GM12874 (cell line): Measurements from ENCODE around the gene POLR3H.

ENCODE experiments used
- TF ChIP-seq, protein P1 (sequence below): IDR thresholded peaks from 2 replicates; pipeline ENCODE4 v1.5.1; 2011; ENCODE audit warnings: low read depth, mild to moderate bottlenecking, control low read depth, low read length, moderate library complexity; ENCODE audit not compliant: insufficient read depth

The POLR3H gene

DNA sequence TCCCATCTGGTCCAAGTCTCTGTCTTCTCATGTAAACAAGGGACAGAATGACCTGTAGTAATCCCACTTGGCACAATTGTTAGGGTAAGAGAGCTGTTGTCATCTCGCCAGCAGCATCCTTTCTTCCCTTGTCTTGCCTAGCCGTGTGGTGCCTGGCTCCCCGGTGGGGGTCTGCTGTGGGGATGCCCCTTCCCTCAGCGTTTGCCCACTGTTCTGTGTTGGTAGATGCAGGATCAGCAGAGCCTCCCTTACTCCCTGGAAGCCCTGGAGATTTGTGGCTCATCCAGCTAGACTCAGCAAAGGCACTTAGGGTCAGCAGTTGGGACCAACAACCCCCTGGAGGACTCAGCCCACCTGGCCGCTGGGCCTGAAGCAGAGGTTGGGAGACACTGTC lies 62.3 kb downstream of the POLR3H start:
- TF ChIP-seq, protein P1, sequence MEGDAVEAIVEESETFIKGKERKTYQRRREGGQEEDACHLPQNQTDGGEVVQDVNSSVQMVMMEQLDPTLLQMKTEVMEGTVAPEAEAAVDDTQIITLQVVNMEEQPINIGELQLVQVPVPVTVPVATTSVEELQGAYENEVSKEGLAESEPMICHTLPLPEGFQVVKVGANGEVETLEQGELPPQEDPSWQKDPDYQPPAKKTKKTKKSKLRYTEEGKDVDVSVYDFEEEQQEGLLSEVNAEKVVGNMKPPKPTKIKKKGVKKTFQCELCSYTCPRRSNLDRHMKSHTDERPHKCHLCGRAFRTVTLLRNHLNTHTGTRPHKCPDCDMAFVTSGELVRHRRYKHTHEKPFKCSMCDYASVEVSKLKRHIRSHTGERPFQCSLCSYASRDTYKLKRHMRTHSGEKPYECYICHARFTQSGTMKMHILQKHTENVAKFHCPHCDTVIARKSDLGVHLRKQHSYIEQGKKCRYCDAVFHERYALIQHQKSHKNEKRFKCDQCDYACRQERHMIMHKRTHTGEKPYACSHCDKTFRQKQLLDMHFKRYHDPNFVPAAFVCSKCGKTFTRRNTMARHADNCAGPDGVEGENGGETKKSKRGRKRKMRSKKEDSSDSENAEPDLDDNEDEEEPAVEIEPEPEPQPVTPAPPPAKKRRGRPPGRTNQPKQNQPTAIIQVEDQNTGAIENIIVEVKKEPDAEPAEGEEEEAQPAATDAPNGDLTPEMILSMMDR: no peak

DNA sequence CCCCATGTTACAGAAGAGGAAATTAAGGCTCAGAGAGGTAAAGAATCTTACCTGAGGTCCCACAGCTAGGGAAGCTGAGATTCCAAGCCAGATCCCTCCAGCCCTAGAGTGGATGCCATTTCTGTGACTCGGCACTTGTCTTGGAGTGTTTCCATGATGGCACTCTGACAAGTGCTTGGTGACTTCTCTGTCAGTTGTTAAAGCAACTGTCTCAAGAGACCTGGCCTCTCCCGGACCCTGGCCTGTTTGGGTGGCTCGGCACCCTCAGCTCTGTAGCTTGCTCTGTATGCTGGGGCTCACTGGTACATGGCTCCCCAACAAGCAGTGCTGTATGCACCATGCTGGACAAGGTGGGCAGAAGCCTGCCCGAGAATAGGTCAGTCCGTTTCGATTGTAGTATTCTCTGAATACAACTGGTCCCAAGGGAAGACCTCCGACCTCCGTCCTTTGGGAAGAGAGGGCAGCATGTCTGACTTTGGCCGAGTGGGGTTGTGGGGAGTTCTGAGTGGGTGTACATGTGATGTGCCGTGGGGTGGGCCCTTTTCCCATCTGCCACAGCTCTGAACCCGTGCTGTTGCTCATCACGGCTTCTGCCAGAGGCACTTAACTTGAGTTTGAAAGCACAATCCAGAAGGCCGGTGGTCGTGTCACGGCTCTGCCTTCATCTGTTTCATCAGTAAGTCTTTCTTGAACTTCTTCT lies 63.0 kb downstream of the POLR3H start:
- TF ChIP-seq, protein P1: no peak

DNA sequence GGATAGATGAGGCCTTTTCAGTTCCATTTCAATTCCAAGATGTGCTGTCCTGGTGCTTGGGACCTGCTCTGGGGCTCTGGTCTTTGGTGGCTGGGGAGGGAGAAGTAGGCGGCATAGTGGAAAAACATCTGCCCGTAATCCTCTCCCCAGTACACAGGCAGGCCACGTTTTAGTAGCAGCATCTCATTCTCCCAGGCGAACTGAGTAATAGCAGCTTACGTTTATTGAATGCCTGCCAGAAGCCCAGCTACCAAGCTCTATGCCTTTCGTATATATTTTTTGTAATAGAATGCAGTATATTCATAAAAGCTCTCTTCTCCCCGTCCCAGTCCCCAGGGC lies 63.9 kb downstream of the POLR3H start:
- TF ChIP-seq, protein P1: no peak

DNA sequence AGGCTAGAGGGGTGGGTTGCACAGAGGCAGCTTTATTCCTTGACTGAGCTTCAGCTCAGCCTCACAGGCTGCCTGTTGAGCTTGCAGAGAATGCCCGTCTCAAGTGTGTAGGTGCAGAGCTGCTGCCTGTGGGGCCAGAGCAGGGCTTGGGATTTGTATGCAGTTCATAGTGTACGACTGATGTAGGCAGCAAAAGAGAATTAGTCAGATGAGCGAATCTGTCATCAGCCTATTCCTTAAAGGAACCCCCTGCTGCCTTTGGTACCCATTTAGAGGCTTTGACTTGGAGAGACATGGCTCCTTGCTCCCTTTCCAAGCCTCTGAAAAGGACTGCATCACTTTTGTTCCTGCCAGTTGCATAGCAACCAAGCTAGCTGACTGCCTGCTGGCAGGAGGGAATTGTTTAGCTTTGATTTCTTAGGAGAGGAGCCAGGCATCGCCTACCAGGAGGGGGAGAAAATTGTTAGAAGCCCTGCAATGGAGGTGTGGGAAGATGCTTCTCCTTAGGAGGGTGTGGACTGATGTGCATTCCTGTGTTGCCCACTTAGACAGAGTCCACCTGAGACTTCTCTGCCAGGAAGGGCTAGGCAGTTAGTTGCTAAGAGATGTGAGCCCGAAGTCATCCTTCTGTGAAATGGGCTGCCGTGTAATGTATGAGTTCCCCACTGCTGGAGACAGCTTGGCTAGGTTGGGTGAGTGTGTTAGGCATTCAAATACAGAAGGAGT lies 64.4 kb downstream of the POLR3H start:
- TF ChIP-seq, protein P1: no peak

DNA sequence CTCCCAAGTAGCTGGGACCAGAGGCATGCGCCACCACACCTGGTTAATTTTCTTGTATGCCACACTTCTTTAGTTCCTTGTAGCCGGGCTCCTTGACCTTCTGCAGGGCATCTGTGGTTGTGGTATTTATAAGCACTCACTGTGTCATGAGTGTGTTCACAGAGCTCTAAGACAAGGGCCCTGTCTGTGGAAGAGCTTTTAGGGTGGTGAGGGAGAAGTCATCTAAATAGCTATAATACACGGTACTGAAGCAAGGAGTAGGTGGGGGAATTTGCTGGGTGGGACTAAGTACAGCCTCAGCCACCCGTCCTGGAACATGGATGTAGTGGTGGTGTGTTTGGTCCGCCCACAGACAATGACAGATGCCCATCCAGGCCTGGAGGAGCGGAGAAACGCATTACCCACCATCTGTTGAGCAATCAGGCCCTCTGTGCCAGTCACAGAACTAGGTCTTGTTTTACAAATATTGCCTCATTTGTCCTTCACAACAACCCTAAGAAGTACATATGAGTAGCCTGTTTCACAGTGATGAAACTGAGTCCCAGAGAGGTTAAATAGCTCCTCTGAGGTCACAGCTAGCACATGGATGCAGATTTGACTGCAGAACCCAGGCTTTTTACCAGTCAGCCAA lies 65.3 kb downstream of the POLR3H start:
- TF ChIP-seq, protein P1: no peak

DNA sequence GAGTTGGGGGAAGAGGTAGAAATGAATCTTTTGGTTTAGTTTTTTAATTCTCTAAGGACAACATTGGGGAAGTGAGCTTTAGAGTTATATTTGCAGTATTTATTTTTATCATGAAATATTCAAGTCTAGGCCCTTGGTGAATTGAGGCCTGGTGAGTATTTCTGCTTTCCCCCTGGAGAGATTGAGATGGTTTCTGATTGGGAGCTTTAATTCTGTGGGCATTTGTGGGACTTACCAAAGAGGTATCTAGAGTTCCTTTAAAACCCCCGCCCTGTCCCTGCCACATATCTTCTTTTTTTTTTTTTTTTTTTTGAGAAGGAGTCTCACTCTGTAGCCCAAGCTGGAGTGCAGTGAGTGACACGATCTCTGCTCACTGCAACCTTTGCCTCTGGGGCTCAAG lies 65.8 kb downstream of the POLR3H start:
- TF ChIP-seq, protein P1: no peak
